ENCODE data around the gene SEC63. TPM values are rescaled to one million over a fixed set of nuclear protein-coding genes. Genes with fewer than 3 reads are reported as not detected.

SEC63 gene
- total RNA-seq, 2 donors from 2014 or later = 65.3 to 84.3 TPM

- Histone ChIP-seq H3K4me3 (no peak overlapping the region), H3K9me3 (no peaks in the 10 kb centered on the region), H3K27ac (no peak overlapping the region), H3K27me3 (no peaks in the 10 kb centered on the region), H3K4me1 (no peaks in the 10 kb centered on the region), H3K9ac (ENCODE audit: low read depth in 2 of 2, low read length in 2 of 2) (no peak overlapping the region), H3K36me3 (no peaks in the 10 kb centered on the region)
- DNase-seq = no peak
- TF ChIP-seq, protein P1, sequence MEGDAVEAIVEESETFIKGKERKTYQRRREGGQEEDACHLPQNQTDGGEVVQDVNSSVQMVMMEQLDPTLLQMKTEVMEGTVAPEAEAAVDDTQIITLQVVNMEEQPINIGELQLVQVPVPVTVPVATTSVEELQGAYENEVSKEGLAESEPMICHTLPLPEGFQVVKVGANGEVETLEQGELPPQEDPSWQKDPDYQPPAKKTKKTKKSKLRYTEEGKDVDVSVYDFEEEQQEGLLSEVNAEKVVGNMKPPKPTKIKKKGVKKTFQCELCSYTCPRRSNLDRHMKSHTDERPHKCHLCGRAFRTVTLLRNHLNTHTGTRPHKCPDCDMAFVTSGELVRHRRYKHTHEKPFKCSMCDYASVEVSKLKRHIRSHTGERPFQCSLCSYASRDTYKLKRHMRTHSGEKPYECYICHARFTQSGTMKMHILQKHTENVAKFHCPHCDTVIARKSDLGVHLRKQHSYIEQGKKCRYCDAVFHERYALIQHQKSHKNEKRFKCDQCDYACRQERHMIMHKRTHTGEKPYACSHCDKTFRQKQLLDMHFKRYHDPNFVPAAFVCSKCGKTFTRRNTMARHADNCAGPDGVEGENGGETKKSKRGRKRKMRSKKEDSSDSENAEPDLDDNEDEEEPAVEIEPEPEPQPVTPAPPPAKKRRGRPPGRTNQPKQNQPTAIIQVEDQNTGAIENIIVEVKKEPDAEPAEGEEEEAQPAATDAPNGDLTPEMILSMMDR (IDR thresholded peaks at IDR 0.05) = no peak
- intact Hi-C loops (cut with DNase I) = no loop called here
Observed at GRCh38 chr6:107843400-107843799, 114.6 kb downstream of the SEC63 start.

- no peak for DNase-seq
- intact Hi-C loops (cut with DNase I) = no loop called here
Observed at GRCh38 chr6:107841275-107841670, 116.7 kb downstream of the SEC63 start.

DNA sequence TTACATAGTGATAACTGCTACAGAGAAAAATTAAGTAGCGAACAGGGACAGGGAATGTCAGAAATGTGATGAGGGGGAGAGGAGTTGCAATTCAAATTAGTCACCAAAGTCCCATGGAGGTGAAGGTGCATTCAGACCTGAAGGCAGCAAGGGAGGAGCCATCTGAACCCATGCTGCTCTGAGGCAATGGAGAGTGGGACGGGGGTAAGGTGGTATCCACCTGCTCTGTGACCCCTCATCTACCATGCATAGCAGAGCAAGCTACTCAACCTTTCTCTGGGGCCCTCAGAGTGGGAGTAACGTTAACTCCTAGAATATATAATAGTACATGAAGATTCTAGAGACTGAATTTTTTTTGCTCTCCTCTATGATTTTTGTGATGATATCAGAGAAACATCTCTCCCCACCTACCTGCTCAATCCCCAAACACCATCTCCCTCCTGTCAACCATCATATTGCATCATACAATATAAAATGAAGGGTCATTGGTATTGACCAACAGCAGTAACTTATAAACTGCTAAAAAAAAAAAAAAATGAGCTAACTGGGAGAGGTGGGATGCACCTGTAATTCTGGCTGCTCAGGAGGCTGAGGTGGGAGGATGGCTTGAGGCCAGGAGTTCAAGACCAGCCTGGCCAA, 117.3 kb downstream of the SEC63 start:
- Histone ChIP-seq H3K4me1 (no peaks in the 10 kb centered on the region), H3K4me3 (no peak overlapping the region), H3K27ac (no peak overlapping the region), H3K9ac (ENCODE audit: low read depth in 2 of 2, low read length in 2 of 2) (no peak overlapping the region), H3K36me3 (no peaks in the 10 kb centered on the region), H3K27me3 (no peaks in the 10 kb centered on the region), H3K9me3 (no peaks in the 10 kb centered on the region)
- TF ChIP-seq, protein P1 (IDR thresholded peaks at IDR 0.05) = no peak
- intact Hi-C loops (cut with DNase I) = no loop called here
- no peak for DNase-seq

More at GRCh38 chr6:107841275-107841670, 116.7 kb downstream of the SEC63 start:
- TF ChIP-seq, protein P1 (IDR thresholded peaks at IDR 0.05) = no peak
- Histone ChIP-seq H3K4me1 (no peaks in the 10 kb centered on the region), H3K9me3 (no peaks in the 10 kb centered on the region), H3K27ac (no peak overlapping the region), H3K4me3 (no peak overlapping the region), H3K36me3 (no peaks in the 10 kb centered on the region), H3K9ac (ENCODE audit: low read depth in 2 of 2, low read length in 2 of 2) (no peak overlapping the region), H3K27me3 (no peaks in the 10 kb centered on the region)

DNA sequence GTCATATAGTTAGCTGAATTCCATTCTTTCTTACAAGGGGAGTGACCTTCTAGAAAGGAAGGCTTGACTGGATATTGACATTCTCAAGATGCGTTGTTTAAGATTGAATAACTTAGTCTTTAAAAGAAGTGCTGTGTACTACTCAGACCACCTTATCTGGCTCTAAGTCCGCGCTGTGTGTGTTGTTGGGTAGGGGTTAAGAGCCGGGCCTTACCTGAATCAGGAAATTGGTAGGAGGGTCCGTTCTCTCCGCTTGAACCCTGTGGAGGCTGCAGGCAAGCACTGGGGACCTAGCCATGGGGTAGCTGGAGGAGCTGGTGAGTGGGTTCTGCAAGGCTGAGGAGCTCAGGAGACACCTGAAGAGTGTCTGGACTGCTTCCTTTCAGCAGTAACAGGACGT, 124.9 kb downstream of the SEC63 start:
- TF ChIP-seq, protein P1 (IDR thresholded peaks at IDR 0.05) = no peak
- Histone ChIP-seq H3K9me3 (no peaks in the 10 kb centered on the region), H3K27me3 (no peaks in the 10 kb centered on the region), H3K36me3 (no peaks in the 10 kb centered on the region), H3K27ac (no peak overlapping the region), H3K4me3 (no peak overlapping the region), H3K4me1 (no peaks in the 10 kb centered on the region), H3K9ac (ENCODE audit: low read depth in 2 of 2, low read length in 2 of 2) (no peak overlapping the region)
- DNase-seq = no peak
- intact Hi-C loops (cut with DNase I) = no loop called here

DNA sequence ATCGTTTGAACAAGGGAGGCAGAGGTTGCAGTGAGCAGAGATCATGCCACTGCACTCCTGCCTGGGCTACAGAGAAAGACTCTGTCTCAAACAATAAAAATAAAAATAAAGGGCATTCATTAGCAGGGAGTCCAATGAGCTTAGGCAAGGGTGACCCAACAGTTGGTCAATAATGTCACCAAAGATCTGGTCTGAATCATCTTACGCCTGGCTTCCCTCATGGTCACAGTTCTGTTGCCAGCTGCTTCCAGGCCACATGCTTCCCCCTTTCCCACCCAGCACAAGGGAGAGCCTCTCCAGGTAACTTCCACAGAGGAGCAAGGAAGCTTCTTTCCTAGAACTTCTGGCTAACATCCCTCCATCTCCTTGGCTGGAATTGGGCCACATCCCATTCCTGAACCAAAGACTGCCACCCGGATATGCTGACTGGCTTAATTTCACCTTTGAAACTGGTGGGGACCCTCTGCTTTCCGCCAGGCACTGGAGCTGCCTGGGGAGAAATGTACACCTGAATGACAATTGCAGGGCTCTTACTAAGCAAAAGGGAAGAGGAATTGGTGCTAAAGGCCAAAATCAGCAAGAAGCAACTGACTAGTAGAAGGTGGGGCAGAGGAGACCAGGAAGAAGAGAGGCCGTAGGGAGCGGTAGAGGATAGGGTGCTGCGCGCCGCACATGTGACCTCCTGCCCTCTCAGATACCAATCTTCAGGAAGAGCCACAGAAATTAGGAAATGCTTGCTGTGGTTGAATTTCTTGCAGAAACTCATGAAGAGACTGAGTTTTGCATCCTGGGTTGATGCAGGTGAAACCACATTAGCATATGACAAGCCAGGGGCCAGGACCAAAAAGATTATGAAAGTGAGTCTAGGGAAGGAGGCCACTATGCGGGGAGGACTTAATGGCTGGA, 125.6 kb downstream of the SEC63 start:
- Histone ChIP-seq H3K9ac (ENCODE audit: low read depth in 2 of 2, low read length in 2 of 2) (no peak overlapping the region), H3K27ac (no peak overlapping the region), H3K36me3 (no peaks in the 10 kb centered on the region), H3K27me3 (no peaks in the 10 kb centered on the region), H3K9me3 (no peaks in the 10 kb centered on the region), H3K4me1 (no peaks in the 10 kb centered on the region), H3K4me3 (no peak overlapping the region)
- no peak for DNase-seq
- intact Hi-C loops (cut with DNase I) = no loop called here
- TF ChIP-seq, protein P1 (IDR thresholded peaks at IDR 0.05) = no peak
